Measurements from ENCODE around the gene VEGFB.
"Not testable (repeated sequence)": the region's sequence is repeated elsewhere in the genome, so short reads cannot be mapped to it uniquely, and the experiment has no call there.

The VEGFB gene

DNA sequence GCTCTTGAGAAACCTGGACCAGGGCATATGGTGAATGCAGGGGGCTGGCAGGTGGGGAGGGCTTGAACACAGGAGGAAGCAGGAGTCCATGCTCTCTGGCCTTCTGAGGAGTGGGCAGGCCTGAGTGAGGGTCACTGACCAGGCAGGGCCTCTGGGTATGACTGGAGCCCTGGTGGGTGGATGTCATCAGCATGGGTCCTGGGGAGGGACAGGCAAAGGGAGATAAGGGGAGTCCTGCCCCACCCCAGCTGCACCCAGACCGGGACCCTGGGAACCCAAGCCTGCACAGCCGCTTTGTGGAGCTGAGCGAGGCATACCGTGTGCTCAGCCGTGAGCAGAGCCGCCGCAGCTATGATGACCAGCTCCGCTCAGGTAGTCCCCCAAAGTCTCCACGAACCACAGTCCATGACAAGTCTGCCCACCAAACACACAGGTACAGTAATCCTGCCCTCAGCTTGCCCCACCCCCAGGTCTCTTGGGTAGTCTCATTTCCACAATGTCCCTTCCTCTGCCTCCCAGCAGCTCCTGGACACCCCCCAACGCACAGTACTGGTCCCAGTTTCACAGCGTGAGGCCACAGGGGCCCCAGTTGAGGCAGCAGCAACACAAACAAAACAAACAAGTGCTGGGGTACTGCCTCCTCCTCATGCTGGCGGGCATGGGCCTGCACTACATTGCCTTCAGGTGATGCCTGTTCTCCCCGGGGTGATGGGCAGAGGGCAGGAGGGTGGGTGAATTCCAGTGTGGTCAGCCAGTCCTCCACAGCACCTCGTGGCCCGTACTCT is 2.0 kb upstream of the VEGFB start:
- DNase-seq = no peak

DNA sequence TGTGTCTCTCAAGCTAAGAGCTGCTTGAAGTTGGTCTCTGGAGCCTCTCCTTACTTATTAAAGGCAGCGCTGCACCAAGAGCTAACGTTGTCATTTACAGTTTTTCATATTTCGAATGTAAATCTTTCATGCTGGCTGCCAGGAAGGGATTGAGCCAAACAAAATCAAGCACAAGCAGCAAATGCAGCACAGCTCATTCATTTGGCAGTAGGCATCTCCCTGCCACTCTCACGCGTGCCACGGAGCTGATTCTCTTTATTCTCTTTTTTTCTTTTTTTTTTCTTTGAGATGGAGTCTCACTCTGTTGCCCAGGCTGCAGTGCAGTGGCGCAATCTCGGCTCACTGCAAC is 1.4 kb upstream of the VEGFB start:
- no peak for DNase-seq

DNA sequence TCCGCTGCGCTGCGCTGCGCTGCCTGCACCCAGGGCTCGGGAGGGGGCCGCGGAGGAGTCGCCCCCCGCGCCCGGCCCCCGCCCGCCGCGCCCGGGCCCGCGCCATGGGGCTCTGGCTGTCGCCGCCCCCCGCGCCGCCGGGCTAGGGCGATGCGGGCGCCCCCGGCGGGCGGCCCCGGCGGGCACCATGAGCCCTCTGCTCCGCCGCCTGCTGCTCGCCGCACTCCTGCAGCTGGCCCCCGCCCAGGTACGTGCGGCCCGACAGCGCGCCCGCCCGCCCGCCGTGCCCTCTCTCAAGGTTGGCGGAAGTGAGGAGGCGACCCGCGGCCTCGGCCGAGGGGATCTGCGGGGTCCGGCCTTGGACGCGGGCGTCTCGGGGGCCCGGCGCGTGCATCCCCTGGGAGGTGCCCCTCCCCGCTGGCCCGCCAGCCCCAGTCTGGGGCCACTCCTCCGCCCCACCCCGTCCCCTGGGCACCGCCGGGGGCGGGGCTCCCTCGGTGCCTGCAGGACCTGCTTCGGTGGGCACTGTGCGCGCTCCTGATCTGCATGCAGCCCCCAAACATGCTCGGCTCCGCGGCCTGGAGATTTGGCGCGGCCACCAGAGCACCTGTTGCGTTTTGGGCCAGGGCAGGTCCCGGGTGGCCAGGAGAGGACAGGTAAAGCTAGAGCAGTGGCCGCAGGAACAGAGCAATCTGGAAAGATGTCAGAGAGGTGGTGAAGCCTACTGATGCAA is 429 bp downstream of the VEGFB start:
- no peak for DNase-seq

DNA sequence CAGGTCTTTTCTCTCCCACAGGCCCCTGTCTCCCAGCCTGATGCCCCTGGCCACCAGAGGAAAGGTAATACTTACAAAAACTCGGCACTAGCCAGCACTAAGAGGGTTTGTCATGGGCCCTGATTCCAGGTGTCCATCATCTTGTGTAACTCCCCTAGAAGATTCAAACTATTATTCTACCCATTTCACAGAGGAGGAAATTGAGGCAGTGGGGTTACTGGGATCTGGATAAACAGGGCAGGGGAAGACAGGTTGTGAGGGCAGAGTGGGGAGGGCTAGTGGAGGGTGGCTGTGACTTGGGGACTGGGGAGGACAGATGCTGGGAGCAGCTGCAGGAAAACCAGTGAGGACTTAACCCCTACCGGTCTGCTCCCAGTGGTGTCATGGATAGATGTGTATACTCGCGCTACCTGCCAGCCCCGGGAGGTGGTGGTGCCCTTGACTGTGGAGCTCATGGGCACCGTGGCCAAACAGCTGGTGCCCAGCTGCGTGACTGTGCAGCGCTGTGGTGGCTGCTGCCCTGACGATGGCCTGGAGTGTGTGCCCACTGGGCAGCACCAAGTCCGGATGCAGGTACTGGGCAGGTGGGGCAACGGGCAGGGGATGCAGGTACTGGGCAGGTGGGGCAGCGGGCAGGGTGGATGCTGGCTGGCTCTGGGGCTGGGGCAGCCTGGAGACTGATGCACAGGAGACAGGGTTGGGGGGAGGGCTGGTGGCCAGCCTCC is 1.2 kb downstream of the VEGFB start:
- DNase-seq = no peak

DNA sequence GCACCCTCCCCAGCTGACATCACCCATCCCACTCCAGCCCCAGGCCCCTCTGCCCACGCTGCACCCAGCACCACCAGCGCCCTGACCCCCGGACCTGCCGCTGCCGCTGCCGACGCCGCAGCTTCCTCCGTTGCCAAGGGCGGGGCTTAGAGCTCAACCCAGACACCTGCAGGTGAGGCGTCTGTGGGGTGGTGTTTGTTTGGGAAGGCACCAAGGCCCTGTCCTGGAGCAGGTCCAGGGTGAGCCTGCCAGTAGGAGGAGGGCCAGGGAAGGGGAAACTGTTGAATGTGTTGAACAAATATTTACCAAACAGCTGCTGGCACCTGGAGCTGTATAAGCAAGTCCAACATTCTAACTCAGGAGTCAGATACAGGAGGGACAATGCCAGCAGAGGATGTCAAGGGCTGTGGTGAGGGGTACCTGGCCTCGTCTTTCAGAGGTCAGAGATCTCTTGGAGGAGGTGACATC is 3.1 kb downstream of the VEGFB start:
- DNase-seq = no peak

DNA sequence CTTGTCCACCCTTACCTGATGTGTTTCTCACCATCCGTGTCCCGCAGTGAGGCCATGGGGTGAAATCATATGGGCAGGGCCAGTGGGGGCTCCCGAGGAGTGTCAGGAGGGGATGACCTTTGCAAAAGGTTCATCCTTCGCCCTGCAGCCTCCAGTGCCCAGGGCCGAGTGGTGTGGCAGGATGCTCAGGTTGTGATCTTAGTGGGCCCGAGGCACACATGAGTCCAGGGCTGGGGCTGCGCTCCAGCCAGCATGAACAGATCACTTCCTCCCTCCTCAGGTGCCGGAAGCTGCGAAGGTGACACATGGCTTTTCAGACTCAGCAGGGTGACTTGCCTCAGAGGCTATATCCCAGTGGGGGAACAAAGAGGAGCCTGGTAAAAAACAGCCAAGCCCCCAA is 3.7 kb downstream of the VEGFB start:
- no peak for DNase-seq

DNA sequence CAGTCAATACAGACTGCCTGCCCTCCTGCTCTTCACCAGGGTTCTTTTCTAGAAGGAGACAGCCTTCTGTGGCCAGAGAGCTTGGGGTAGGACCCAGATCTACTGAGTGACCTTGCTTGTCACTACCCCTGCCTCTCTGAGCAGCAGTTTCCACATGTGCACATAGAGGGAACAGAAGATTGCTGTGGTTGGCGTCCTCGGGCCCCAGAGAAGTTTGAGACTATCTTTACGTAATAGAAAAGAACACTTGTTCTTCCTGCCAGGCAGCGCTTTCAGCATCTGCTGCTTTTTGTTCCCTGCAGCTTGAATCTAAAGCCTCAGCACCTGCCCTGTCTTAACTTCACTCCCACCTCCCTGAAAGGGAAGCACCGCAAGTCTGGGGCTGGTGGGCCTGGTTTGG is 4.6 kb downstream of the VEGFB start:
- DNase-seq = no peak

DNA sequence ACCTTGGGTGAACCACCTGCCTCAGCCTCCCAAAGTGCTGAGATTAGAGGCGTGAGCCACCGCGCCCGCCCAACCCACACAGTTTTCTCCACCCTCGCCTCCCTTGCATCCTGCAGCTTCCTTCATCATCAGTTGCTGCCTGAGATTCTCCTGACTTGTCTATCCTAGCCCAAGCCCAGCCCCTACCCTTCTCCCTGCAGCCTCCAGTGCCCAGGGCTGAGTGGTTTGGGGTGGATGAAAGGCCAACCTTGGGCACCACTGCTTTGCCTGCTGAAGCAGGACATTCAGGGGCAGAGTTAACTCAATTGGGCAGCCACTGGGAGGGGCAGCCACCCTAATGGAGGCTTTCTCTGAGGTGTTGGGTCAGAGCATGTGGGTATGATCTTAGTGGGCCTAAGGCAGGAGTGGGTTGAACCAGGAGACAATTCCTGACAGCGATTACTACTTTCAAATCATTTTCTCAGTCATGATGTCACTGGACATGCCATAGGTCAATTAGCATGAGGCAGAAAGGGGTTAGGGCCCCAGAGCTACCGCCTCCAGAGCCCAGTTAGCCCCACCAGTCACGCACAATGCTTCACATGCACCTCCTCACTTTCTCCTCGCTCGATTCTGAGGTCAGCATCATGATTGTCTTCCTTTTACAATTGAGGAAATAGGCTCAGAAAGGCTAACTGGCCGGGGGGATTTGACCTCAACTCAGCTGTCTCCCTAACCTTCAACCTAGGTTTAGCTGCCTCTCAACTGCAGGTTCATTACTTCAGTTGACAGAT is 5.5 kb downstream of the VEGFB start:
- peak; percentile 22 for DNase-seq

DNA sequence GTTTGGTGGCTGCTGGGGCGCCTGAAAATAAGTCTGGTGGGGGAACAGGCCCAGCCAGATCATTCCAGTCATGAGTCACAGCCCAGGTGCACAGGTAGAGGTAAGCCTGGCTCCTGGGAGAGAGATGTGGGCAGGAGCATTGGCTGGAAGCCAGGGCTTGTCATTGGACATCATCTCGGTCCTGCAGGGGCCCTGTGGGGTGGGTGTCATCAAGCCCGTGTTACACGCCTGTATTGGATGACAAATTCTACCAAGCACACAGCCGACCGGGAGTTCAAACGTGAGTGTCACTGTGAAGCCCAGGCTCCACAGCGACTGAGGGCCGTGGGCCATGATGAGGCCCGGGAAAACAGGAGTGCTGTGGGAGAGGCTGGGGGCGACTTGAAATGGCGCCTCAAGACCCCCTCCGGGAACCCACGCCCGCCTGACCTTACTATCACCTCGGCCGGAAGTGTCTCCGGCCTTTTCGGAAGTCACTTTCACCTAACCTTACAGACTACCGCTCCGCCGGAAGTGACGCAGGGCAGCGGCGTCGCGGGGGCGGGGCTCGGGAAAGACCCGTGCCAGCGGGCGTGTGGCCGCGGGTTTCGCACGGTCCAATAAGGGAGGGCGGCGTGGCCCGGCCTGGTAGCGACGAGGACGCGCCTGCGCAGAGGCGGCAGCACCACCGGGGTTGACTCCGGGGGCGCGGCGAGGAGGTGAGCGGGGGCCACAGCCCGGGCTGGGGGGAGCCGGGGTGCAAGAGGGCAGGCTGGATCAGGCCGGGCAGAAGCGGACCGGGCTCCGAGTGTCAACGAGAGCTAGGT is 6.3 kb downstream of the VEGFB start, which contains the start of gene FKBP2:
FKBP2 (plus strand) TSS at position 661 of the 806 bp plus-strand sequence. CDS start 1,293 bp downstream, outside the sequence.
- peak; percentile 44 for DNase-seq

DNA sequence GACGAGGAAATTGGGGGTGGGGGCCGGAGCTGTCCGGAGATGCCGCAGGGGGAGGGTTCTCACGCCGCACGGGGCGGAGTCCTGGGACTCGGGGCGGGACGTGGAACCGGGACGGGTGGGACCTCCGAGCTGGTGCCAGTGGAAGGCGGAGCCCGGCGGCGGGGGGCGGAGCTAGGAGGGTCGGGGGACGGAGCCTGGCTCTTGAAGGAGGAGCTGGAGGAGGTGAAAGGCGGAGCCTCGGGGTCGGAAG is 6.8 kb downstream of the VEGFB start:
- no peak for DNase-seq

DNA sequence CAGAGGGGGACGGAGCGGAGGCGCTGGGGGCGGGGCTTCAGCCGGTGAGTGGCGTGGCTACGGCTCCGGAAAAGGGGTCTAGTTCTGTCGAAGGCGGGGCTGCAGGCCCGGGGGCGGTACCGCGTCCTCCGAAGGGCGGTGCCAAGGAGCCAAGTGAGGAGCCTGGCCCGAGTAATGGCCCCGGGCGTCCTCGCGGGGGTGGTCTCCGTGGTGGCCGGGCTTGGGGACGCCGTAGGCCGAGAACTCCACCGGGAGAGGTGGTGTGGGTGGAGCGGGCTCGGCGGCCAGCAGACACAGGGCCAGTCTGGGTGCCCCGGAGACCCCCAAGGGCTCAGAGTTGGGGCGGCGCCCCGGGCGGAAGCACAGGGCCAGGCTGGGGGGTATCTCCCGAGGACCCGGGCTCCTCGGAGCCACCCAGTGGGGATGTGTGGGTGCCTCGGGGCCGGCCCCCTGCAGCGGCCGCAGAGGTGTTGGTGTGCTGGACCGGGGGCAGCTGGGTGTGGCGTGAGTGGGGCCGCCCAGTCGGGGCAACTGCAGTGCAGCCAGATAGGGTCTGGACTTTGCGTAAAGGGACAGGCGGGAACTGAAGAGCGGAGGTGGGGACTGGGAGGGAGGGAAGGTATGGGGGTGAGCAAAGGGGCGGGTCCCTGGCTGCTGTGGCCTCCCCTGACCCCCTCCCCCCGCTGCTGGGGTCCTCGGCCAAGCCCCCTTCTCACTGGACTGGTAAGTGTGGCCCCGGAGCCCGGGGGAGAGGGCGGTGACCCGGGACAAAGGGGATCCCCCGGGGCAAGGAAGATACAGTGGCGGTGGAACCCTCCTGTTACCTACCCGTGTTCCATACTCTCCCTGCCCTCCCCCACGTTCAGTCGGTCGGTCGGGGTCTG is 7.3 kb downstream of the VEGFB start:
- peak; percentile 59 for DNase-seq

DNA sequence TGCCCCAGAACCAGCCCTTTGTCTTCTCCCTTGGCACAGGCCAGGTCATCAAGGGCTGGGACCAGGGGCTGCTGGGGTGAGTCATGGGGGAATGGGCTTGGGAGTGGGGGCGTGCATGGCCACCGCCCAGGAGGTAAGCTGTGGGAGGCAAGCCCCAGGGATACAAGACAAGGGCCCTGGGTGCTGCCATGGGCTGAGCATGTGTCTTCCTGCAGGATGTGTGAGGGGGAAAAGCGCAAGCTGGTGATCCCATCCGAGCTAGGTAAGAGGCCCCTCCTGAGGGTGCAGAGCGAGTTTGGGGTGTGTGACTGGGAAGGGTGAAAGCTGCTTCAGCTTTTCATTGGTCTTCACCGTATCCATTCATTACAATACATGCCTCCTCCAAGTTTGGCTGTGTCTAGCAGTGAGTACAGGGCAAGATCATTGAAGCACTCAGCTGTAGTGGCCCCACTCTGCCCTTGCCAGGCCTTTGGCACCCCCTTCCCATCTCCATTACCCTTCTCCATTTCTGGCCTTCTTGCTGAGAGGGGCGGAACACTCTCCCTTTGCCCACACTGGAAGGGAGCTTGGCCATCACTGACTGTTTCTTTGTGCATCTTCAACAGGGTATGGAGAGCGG is 9.0 kb downstream of the VEGFB start:
- no peak for DNase-seq

DNA sequence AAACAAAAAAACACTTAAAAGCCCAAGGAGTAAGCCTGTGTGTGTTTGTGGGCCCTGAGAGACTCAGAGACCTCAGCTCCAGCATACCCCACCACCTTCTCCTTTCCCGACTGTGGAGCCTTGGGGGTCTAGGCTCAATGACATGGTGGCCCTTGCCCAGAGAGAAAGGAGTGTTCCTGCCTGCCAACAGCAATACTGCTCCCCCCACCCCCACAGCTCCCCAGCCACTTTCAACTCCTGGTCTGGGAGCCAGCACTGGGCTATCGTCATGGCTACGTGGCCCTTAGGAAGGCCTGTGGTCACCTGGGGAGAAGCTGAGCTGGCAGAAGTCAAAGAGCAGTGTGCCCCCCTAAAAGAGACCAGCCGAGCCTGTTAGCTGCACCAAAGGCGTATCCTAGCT is 9.7 kb downstream of the VEGFB start:
- DNase-seq = no peak

DNA sequence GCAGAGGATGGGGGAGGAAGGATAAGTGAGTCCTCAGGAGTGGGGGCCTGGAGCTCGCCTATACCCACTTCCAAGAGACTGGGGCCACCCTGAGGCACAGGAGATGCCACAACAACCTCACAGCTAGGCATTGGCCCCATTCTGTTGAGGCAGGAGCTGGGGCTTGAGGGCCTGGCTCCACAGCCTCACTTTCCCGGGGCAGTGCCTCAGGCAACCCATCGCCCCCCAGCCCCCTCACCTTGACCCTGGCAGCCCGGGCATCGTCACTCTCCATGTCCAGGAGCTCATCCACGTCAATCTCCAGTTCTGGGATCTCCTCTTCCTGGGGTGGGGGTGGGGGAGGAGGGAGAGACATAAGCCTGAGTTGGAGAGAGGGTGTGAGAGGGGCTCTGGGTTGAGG is 10.6 kb downstream of the VEGFB start:
- DNase-seq = no peak

DNA sequence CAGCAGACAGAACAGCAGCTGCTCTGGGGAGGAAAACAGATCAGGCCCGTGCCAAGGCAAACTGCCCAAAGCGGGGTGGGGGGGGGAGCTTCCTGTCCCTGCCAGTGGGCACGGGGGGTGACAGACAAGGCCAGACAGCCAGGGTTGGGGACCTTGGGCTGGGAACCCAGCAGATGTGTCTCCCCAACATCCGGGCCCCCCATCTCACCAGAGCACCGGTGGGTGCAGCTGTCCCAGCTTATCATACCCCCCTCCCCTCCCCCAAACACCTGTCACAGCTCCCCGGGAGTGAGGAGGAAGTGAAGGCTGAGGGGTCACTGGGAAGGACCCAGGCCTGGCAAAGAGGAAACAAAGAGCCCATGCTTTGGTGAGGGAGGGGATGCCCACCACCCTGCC is 11.0 kb downstream of the VEGFB start:
- DNase-seq = no peak

DNA sequence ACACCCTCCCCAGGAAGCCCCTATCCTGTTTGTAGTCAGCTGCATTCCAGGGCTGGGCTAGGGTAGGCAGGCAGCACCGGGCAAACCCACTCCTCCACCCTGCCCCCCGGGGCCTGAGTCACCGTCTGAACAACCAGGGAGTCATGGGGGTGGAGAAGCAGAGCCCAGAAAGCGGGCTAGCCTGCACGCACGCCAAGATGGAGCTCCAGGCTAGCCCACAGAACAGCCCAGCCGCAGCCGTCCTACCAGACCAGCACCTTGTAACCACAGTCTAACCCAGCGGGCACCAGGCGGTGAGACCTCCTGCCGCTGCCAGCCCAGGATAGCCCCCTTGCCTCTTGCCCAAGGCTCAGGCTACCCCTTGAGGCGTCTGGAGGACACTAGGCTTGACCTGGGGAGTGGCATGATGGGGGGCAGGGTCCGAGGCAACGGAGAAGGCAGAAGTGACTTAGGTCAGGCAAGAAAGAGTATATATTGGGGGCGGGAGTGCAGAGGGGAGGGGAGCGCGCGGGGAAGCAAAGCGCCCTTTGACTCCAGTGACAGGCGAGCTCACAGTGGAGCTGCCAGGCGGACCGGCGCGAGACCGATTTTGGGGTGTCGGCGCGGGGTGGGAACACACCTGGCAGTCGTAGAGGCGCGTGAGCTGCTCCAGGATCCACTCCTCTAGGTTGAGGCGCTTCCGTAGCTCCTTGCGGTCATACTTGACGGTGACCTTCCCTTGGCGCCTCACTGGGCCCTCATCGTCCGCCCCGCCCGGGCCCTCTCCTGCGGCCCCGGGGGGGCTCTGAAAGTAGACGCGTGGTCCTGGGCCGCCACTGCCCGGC is 11.6 kb downstream of the VEGFB start:
- no peak for DNase-seq

DNA sequence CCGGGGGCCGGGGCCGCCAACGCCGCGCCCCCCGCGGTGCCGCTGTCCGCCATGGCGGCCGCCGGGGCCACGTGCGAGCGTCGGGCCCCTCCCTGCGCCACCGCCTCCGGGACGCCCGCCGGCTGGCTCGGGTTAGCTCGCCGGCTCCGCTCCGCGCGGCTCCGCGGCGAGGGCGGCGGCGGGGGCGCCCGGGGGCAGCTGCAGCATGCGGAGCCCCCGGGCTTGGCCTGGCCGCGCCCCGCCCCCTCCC is 12.2 kb downstream of the VEGFB start:
- not testable (repeated sequence) for DNase-seq

DNA sequence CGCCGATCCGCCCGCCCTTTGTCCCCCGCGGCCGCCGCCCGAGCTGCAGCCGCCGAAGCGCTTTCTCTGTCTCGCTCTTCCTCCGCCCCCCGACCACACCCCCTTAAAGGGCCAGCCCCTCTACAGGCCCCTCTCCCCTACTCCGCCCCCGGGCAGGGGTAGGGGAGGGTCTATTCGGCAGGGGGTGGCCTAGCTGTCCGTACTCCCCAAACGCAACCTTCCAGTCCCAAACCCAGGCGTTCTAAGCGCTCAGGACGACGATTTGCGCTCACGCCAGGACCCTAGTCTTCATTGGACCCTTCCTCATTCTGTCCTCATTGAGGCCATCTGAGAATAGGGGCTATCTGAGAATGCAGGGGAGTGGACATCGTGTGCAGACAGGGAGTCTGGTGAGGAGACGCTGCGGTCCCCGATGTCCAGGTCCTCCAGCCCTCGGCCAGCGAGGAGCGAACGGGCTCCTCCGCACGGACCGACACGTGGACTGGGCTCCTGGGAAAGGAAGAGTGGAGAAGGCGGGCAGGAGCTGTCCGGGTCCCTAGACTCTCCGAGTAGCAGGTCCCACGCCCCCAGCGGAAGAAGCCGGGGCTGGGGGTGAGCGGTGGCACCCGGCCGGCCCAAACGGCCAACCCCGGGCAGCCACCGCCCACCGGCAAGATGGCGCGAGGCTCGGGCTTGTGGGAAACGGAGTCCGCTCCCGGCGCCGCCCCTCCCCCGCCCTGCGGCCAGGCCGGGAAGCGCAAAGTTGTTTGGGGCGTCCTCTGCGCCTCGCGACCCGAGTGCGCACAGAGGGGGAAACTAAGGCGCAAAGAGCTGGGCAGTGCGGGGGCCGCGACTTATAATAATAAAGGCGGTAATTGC is 12.7 kb downstream of the VEGFB start, which contains the start of gene PPP1R14B:
PPP1R14B (minus strand) TSS at position 73 of the 858 bp plus-strand sequence. CDS start 270 bp downstream, outside the sequence.
- DNase-seq = peak; percentile 23
